NOMO-1 treated with dmso at 0.1 percent for 144 hours (cell line): ENCODE results near the gene CRY2.
A peak's percentile ranks its signal among the peaks of the same experiment; 100 is the strongest.
"Not testable (repeated sequence)": the region's sequence is repeated elsewhere in the genome, so short reads cannot be mapped to it uniquely, and the experiment has no call there.

ENCODE experiments used
- DNase-seq: peaks from one replicate; lab custom pipeline; 2025; ENCODE audit not compliant: unreplicated experiment; lab: John Stamatoyannopoulos, UW

CRY2 gene

GRCh38 chr11:45811571-45812290 lies 35.5 kb upstream of the CRY2 start:
- no peak for DNase-seq

- DNase-seq = no peak
These were observed 34.4 kb upstream of the CRY2 start for GRCh38 chr11:45812581-45813548.

- no peak for DNase-seq
These were observed 31.5 kb upstream of the CRY2 start for GRCh38 chr11:45815747-45816146.

GRCh38 chr11:45816614-45817013 lies 30.7 kb upstream of the CRY2 start:
- DNase-seq = no peak

- DNase-seq = no peak
These were observed 30.1 kb upstream of the CRY2 start for GRCh38 chr11:45817191-45817590.

GRCh38 chr11:45818961-45819605 lies 28.2 kb upstream of the CRY2 start:
- no peak for DNase-seq

- no peak for DNase-seq
These were observed 26.9 kb upstream of the CRY2 start for GRCh38 chr11:45820211-45820857.

GRCh38 chr11:45826492-45826891 lies 20.8 kb upstream of the CRY2 start:
- not testable (repeated sequence) for DNase-seq

- no peak for DNase-seq
These were observed 20.2 kb upstream of the CRY2 start for GRCh38 chr11:45827123-45827522.

- DNase-seq = no peak
These were observed 18.3 kb upstream of the CRY2 start for GRCh38 chr11:45828996-45829395.

- DNase-seq = no peak
These were observed 16.7 kb upstream of the CRY2 start for GRCh38 chr11:45830596-45830995.

- DNase-seq = no peak
These were observed 14.3 kb upstream of the CRY2 start for GRCh38 chr11:45832811-45833441.

GRCh38 chr11:45833761-45834160 lies 13.5 kb upstream of the CRY2 start:
- no peak for DNase-seq

- no peak for DNase-seq
These were observed 12.9 kb upstream of the CRY2 start for GRCh38 chr11:45834298-45834756.

- DNase-seq = no peak
These were observed 8.1 kb upstream of the CRY2 start for GRCh38 chr11:45839204-45839603.

- DNase-seq = not testable (repeated sequence)
These were observed 7.0 kb upstream of the CRY2 start for GRCh38 chr11:45840251-45840650.

- DNase-seq = peak; percentile 67
These were observed 3.9 kb upstream of the CRY2 start for GRCh38 chr11:45843158-45843924.

- no peak for DNase-seq
These were observed 2.3 kb upstream of the CRY2 start for GRCh38 chr11:45844822-45845578.

GRCh38 chr11:45846174-45846675 lies 1.1 kb upstream of the CRY2 start:
- DNase-seq = no peak
